ENCODE measurements around the gene PTPRN2. TPM values are rescaled to one million over a fixed set of nuclear protein-coding genes. Genes with fewer than 3 reads are reported as not detected.

The PTPRN2 gene
- total and polyA plus RNA-seq, 4 experiments from 2014 or later: 1.7 to 2.6 (median 1.9) TPM

DNA sequence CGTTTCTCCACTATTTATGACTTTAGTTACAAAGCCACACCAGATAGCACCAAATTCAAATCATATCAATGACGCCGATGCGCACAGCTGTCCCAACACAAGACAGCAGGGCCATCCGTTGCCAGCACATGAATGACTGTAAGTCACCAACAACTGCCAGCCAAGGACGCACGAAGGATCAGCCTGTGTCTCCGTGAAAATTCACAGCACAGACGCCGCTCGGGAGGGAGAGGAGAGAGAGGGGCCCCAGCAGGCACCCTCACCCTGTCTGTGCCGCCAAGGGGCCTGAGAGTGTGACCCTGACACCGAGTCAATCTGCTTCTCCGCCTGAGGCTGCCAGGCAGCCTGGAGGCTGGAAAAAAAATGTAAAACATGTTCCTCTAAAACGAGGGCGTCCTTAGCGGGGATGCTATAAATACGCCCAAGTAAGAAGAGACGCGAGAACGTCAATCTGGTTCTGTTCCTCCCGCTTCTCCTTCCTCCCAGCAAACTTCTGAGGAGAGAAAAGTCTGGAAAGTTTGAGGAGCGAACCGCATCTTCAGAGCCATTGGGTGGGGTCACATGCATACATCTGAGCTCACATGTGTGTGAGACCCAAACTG lies 111.2 kb downstream of the PTPRN2 start:
- POLR2A ChIA-PET (ENCODE audit: partially characterized antibody): no interaction called here
- CTCF ChIA-PET (ENCODE audit: partially characterized antibody): no interaction called here

GRCh38 chr7:158475679-158476052 lies 112.0 kb downstream of the PTPRN2 start:
- H3K27me3 Mint-ChIP-seq: peaks cover 2% of the 10 kb centered on the region in 2 donors
- no peak overlapping the region for H3K4me3 Mint-ChIP-seq
- H3K4me1 ChIP-seq (ENCODE audit: insufficient read depth, low read length): no peaks in the 10 kb centered on the region
- H3K36me3 Mint-ChIP-seq: no peaks in the 10 kb centered on the region
- H3K27me3 ChIP-seq (ENCODE audit: insufficient read depth, low read length): no peaks in the 10 kb centered on the region
- intact Hi-C loops (cut with micrococcal nuclease): no loop called here
- H3K27ac Mint-ChIP-seq: no peak overlapping the region
- CTCF ChIA-PET (ENCODE audit: partially characterized antibody): no interaction called here
- H3K4me1 Mint-ChIP-seq: no peaks in the 10 kb centered on the region
- no peak overlapping the region for H3K4me3 ChIP-seq (ENCODE audit: low read length in 2 of 2)
- no peaks in the 10 kb centered on the region for H3K9me3 ChIP-seq (ENCODE audit: control insufficient read depth in 1 of 2, low read length in 2 of 2)
- no peak for DNase-seq
- POLR2A ChIA-PET (ENCODE audit: partially characterized antibody): no interaction called here
- H3K9me3 Mint-ChIP-seq: no peaks in the 10 kb centered on the region
- H3K36me3 ChIP-seq (ENCODE audit: insufficient read depth, low read length): no peaks in the 10 kb centered on the region
- H3K27ac ChIP-seq (ENCODE audit: low read depth, low read length): no peak overlapping the region

More for the DNA sequence above, 111.2 kb downstream of the PTPRN2 start:
- H3K27me3 ChIP-seq (ENCODE audit: insufficient read depth, low read length): no peaks in the 10 kb centered on the region
- Mint-ChIP-seq H3K9me3 (no peaks in the 10 kb centered on the region), H3K4me3 (no peak overlapping the region), H3K27ac (no peak overlapping the region), H3K36me3 (no peaks in the 10 kb centered on the region), H3K27me3 (peaks cover 2% of the 10 kb centered on the region in 2 donors), H3K4me1 (no peaks in the 10 kb centered on the region)
- H3K27ac ChIP-seq (ENCODE audit: low read depth, low read length): no peak overlapping the region
- H3K4me1 ChIP-seq (ENCODE audit: insufficient read depth, low read length): no peaks in the 10 kb centered on the region
- no peaks in the 10 kb centered on the region for H3K9me3 ChIP-seq (ENCODE audit: control insufficient read depth in 1 of 2, low read length in 2 of 2)
- no peak overlapping the region for H3K4me3 ChIP-seq (ENCODE audit: low read length in 2 of 2)
- no peaks in the 10 kb centered on the region for H3K36me3 ChIP-seq (ENCODE audit: insufficient read depth, low read length)
- no peak for DNase-seq
- intact Hi-C loops (cut with micrococcal nuclease): no loop called here

DNA sequence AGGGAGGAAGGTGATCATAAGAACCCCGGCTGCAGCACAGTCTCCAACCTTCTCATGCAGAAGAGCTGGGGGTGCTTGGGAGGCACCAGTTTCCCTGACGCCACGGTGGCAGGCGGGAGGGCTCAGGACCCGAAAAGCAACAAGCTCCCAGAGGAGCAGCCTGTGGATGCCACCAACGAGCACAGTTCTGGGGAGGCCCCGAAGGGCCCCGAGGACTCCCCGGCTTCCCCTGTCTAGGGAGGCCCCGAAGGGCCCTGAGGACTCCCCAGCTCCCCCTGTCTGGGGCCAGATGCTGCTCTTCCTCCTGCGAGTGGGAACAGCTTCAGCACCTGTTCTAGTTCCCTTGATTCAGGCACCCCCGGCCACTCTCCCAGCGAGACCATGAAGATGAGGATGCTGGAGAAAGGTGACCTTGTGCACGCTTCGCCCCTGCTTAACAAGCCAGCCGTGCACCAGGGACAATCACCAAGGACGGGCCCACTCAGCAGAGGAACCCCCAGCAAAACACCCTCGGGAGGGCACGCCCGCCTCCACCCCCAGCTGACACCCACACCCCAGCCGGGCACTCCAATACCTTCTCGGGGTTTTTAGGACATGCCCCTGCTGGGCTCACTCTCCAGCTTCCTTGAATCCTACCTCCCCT lies 112.5 kb downstream of the PTPRN2 start:
- POLR2A ChIA-PET (ENCODE audit: partially characterized antibody): no interaction called here
- Histone ChIP-seq H3K9me3 (ENCODE audit: control insufficient read depth in 1 of 2, low read length in 2 of 2) (no peaks in the 10 kb centered on the region), H3K27me3 (ENCODE audit: insufficient read depth, low read length) (no peaks in the 10 kb centered on the region), H3K27ac (ENCODE audit: low read depth, low read length) (no peak overlapping the region), H3K4me3 (ENCODE audit: low read length in 2 of 2) (no peak overlapping the region), H3K4me1 (ENCODE audit: insufficient read depth, low read length) (no peaks in the 10 kb centered on the region), H3K36me3 (ENCODE audit: insufficient read depth, low read length) (no peaks in the 10 kb centered on the region)
- CTCF ChIA-PET (ENCODE audit: partially characterized antibody): no interaction called here
- peaks cover 2 to 3% of the 10 kb centered on the region in 2 donors for H3K27me3 Mint-ChIP-seq
- DNase-seq: no peak
- no peaks in the 10 kb centered on the region for H3K4me1 Mint-ChIP-seq
- H3K4me3 Mint-ChIP-seq: no peak overlapping the region
- H3K36me3 Mint-ChIP-seq: no peaks in the 10 kb centered on the region
- H3K9me3 Mint-ChIP-seq: no peaks in the 10 kb centered on the region
- intact Hi-C loops (cut with micrococcal nuclease): no loop called here
- H3K27ac Mint-ChIP-seq: no peak overlapping the region

GRCh38 chr7:158474488-158474887 lies 113.1 kb downstream of the PTPRN2 start:
- Histone ChIP-seq H3K36me3 (ENCODE audit: insufficient read depth, low read length) (no peaks in the 10 kb centered on the region), H3K27ac (ENCODE audit: low read depth, low read length) (no peak overlapping the region), H3K27me3 (ENCODE audit: insufficient read depth, low read length) (no peaks in the 10 kb centered on the region), H3K4me1 (ENCODE audit: insufficient read depth, low read length) (no peaks in the 10 kb centered on the region), H3K4me3 (ENCODE audit: low read length in 2 of 2) (no peak overlapping the region), H3K9me3 (ENCODE audit: control insufficient read depth in 1 of 2, low read length in 2 of 2) (no peaks in the 10 kb centered on the region)
- DNase-seq: no peak
- peaks cover 6 to 10% of the 10 kb centered on the region in 2 donors for H3K27me3 Mint-ChIP-seq
- H3K4me1 Mint-ChIP-seq: no peaks in the 10 kb centered on the region
- H3K36me3 Mint-ChIP-seq: no peaks in the 10 kb centered on the region
- no peak overlapping the region for H3K27ac Mint-ChIP-seq
- POLR2A ChIA-PET (ENCODE audit: partially characterized antibody): no interaction called here
- no peaks in the 10 kb centered on the region for H3K9me3 Mint-ChIP-seq
- CTCF ChIA-PET (ENCODE audit: partially characterized antibody): no interaction called here
- intact Hi-C loops (cut with micrococcal nuclease): no loop called here
- no peak overlapping the region for H3K4me3 Mint-ChIP-seq

- peaks cover 7 to 13% of the 10 kb centered on the region in 2 donors for H3K27me3 Mint-ChIP-seq
These were observed 113.7 kb downstream of the PTPRN2 start for GRCh38 chr7:158473946-158474345.

GRCh38 chr7:158473221-158473620 lies 114.4 kb downstream of the PTPRN2 start:
- no peaks in the 10 kb centered on the region for H3K9me3 ChIP-seq (ENCODE audit: control insufficient read depth in 1 of 2, low read length in 2 of 2)
- Mint-ChIP-seq H3K27me3 (peaks cover 12 to 16% of the 10 kb centered on the region in 2 donors), H3K4me1 (no peaks in the 10 kb centered on the region), H3K4me3 (no peak overlapping the region), H3K9me3 (no peaks in the 10 kb centered on the region), H3K36me3 (no peaks in the 10 kb centered on the region), H3K27ac (peak overlapping the region in 1 of 7 donors; percentile 5)
- no peaks in the 10 kb centered on the region for H3K36me3 ChIP-seq (ENCODE audit: insufficient read depth, low read length)
- ChIA-PET CTCF (ENCODE audit: partially characterized antibody) (no interaction called here), POLR2A (ENCODE audit: partially characterized antibody) (no interaction called here)
- H3K4me3 ChIP-seq (ENCODE audit: low read length in 2 of 2): no peak overlapping the region
- no peak for DNase-seq
- H3K27ac ChIP-seq (ENCODE audit: low read depth, low read length): no peak overlapping the region
- H3K27me3 ChIP-seq (ENCODE audit: insufficient read depth, low read length): no peaks in the 10 kb centered on the region
- intact Hi-C loops (cut with micrococcal nuclease): no loop called here
- no peaks in the 10 kb centered on the region for H3K4me1 ChIP-seq (ENCODE audit: insufficient read depth, low read length)

More at GRCh38 chr7:158473946-158474345, 113.7 kb downstream of the PTPRN2 start:
- H3K27ac ChIP-seq (ENCODE audit: low read depth, low read length): no peak overlapping the region
- Mint-ChIP-seq H3K27ac (no peak overlapping the region), H3K4me1 (no peaks in the 10 kb centered on the region), H3K36me3 (no peaks in the 10 kb centered on the region), H3K9me3 (no peaks in the 10 kb centered on the region), H3K4me3 (no peak overlapping the region)
- no peak for DNase-seq
- H3K4me3 ChIP-seq (ENCODE audit: low read length in 2 of 2): no peak overlapping the region
- ChIA-PET POLR2A (ENCODE audit: partially characterized antibody) (no interaction called here), CTCF (ENCODE audit: partially characterized antibody) (no interaction called here)
- H3K36me3 ChIP-seq (ENCODE audit: insufficient read depth, low read length): no peaks in the 10 kb centered on the region
- H3K27me3 ChIP-seq (ENCODE audit: insufficient read depth, low read length): no peaks in the 10 kb centered on the region
- intact Hi-C loops (cut with micrococcal nuclease): no loop called here
- no peaks in the 10 kb centered on the region for H3K9me3 ChIP-seq (ENCODE audit: control insufficient read depth in 1 of 2, low read length in 2 of 2)
- no peaks in the 10 kb centered on the region for H3K4me1 ChIP-seq (ENCODE audit: insufficient read depth, low read length)

- POLR2A ChIA-PET (ENCODE audit: partially characterized antibody): no interaction called here
- Histone ChIP-seq H3K36me3 (ENCODE audit: insufficient read depth, low read length) (no peaks in the 10 kb centered on the region), H3K27me3 (ENCODE audit: insufficient read depth, low read length) (no peaks in the 10 kb centered on the region), H3K9me3 (ENCODE audit: control insufficient read depth in 1 of 2, low read length in 2 of 2) (no peaks in the 10 kb centered on the region), H3K4me3 (ENCODE audit: low read length in 2 of 2) (no peak overlapping the region), H3K27ac (ENCODE audit: low read depth, low read length) (no peak overlapping the region), H3K4me1 (ENCODE audit: insufficient read depth, low read length) (no peaks in the 10 kb centered on the region)
- H3K4me3 Mint-ChIP-seq: no peak overlapping the region
- CTCF ChIA-PET (ENCODE audit: partially characterized antibody): no interaction called here
- intact Hi-C loops (cut with micrococcal nuclease): no loop called here
- H3K4me1 Mint-ChIP-seq: no peaks in the 10 kb centered on the region
- no peaks in the 10 kb centered on the region for H3K36me3 Mint-ChIP-seq
- H3K27me3 Mint-ChIP-seq: peaks cover 12 to 18% of the 10 kb centered on the region in 2 donors
- H3K9me3 Mint-ChIP-seq: peaks cover 0 to 2% (median 0%) of the 10 kb centered on the region in 8 donors
- no peak for DNase-seq
- H3K27ac Mint-ChIP-seq: no peak overlapping the region
These were observed 115.0 kb downstream of the PTPRN2 start for GRCh38 chr7:158472596-158472995.

Data from CD4-positive, alpha-beta memory T cell (primary cell).